ENCODE measurements around the gene TTYH2. TPM values are rescaled to one million over a fixed set of nuclear protein-coding genes. Genes with fewer than 3 reads are reported as not detected.

The TTYH2 gene
- total RNA-seq, 1 experiment from 2014 or later, result 1.5 TPM

GRCh38 chr17:74218436-74218835 is 5.1 kb downstream of the TTYH2 start:
- Histone ChIP-seq H3K4me2 (no peak overlapping the region), H3K4me3 (no peak overlapping the region), H4K20me1 (ENCODE audit: insufficient read depth) (no peaks in the 10 kb centered on the region), H3K9me3 (ENCODE audit: insufficient read depth, low read depth) (no peaks in the 10 kb centered on the region), H3K27me3 (ENCODE audit: insufficient read depth, low read depth) (peaks cover 25% of the 10 kb centered on the region), H3F3A (ENCODE audit: insufficient read depth, low read depth) (no peaks in the 10 kb centered on the region), H2AFZ (no peak overlapping the region), H3K27ac (no peak overlapping the region), H3K36me3 (ENCODE audit: low read depth) (no peaks in the 10 kb centered on the region), H3K79me2 (ENCODE audit: low read depth) (no peaks in the 10 kb centered on the region), H3K4me1 (replicated peaks; ENCODE audit: insufficient read depth) (no peaks in the 10 kb centered on the region), H3K9me2 (ENCODE audit: insufficient read depth) (no peaks in the 10 kb centered on the region)
- ChIA-PET CTCF (interaction anchor here (0.6 kb wide), 1 partner anchor 14 kb away, joined by 4 read pairs; no protein-coding TSS in a partner anchor), POLR2A (ENCODE audit: unreplicated experiment) (no interaction called here)
- TF ChIP-seq CTCF (conservative IDR thresholded peaks at IDR 0.05), result no peak
- no TSS peak for BruUV-seq (replicated peaks)
- DNase-seq, result no peak
- intact Hi-C loops (cut with micrococcal nuclease; ENCODE audit: unreplicated experiment), result loop anchor here (10.0 kb wide), 1 partner anchor 236 kb away; no protein-coding TSS in a partner anchor

DNA sequence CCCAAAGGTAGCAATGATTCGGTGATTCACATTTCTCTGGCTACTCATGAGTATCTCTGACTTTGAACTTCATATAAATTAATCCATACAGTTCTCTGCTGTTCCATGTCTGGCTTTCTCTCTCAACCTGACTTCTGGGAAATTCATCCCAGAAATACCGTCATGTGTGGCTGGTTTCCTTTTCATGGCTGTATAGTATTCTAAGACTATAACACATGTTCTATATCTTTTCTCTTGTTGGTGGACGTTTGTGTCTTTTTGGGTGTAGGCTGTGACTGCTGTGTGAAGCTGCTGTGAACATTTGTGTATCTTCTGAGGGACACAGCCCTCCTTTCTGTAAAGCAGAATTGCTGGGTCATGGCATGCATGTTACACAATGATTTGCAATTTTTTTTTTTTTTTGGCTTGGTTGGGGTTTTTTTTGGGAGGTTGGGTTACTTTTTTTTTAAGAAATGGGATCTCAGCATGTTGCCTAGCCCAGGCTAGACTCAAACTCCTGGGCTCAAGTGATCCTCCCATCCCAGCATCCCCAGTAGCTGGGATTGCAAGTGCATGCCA is 6.3 kb downstream of the TTYH2 start:
- Histone ChIP-seq H3K79me2 (ENCODE audit: low read depth) (no peaks in the 10 kb centered on the region), H3K9me2 (ENCODE audit: insufficient read depth) (no peaks in the 10 kb centered on the region), H3F3A (ENCODE audit: insufficient read depth, low read depth) (no peaks in the 10 kb centered on the region), H2AFZ (no peak overlapping the region), H3K4me3 (no peak overlapping the region), H3K9me3 (ENCODE audit: insufficient read depth, low read depth) (no peaks in the 10 kb centered on the region), H3K36me3 (ENCODE audit: low read depth) (no peaks in the 10 kb centered on the region), H3K27me3 (ENCODE audit: insufficient read depth, low read depth) (peaks cover 33% of the 10 kb centered on the region), H3K4me2 (no peak overlapping the region), H3K4me1 (replicated peaks; ENCODE audit: insufficient read depth) (no peaks in the 10 kb centered on the region), H3K27ac (no peak overlapping the region), H4K20me1 (ENCODE audit: insufficient read depth) (no peaks in the 10 kb centered on the region)
- no TSS peak for BruUV-seq (replicated peaks)
- TF ChIP-seq EZH2 (IDR thresholded peaks at IDR 0.05; ENCODE audit: low read depth) (no peak), CTCF (conservative IDR thresholded peaks at IDR 0.05) (no peak)
- intact Hi-C loops (cut with micrococcal nuclease; ENCODE audit: unreplicated experiment), result loop anchor here (10.0 kb wide), 1 partner anchor 235 kb away; no protein-coding TSS in a partner anchor
- CTCF ChIA-PET, result no interaction called here
- DNase-seq, result no peak
- POLR2A ChIA-PET (ENCODE audit: unreplicated experiment), result no interaction called here

DNA sequence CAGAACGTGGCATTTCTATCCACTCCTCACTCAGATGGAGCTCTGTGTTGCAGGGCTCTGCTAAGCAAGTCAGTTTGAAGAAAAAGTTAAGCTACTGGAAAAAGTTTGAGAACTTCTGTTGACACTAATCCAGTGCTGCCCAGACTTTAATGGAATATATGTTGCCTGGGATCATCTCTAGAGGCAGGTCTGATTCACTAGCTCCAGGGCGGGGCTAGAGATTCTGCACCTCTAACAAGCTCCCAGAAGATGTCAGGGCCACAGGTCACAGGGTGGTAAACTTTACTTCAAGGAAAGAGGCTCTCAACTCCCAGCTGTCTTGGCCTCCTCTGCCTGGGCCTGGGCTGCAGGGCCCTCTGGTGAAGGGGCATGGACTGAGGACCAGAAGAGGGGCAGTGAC is 6.8 kb downstream of the TTYH2 start:
- TF ChIP-seq EZH2 (IDR thresholded peaks at IDR 0.05; ENCODE audit: low read depth) (no peak), CTCF (conservative IDR thresholded peaks at IDR 0.05) (no peak)

More for the DNA sequence above, 6.8 kb downstream of the TTYH2 start:
- H3K4me3 ChIP-seq, result no peak overlapping the region
- no peaks in the 10 kb centered on the region for H3F3A ChIP-seq (ENCODE audit: insufficient read depth, low read depth)
- H3K36me3 ChIP-seq (ENCODE audit: low read depth), result no peaks in the 10 kb centered on the region
- intact Hi-C loops (cut with micrococcal nuclease; ENCODE audit: unreplicated experiment), result no loop called here
- no peaks in the 10 kb centered on the region for H3K9me2 ChIP-seq (ENCODE audit: insufficient read depth)
- no peaks in the 10 kb centered on the region for H3K9me3 ChIP-seq (ENCODE audit: insufficient read depth, low read depth)
- H4K20me1 ChIP-seq (ENCODE audit: insufficient read depth), result no peaks in the 10 kb centered on the region
- DNase-seq, result no peak
- BruUV-seq (replicated peaks), result no TSS peak
- ChIA-PET CTCF (interaction anchor here (0.6 kb wide), 1 partner anchor 1017 kb away, joined by 3 read pairs; no protein-coding TSS in a partner anchor), POLR2A (ENCODE audit: unreplicated experiment) (no interaction called here)
- no peaks in the 10 kb centered on the region for H3K4me1 ChIP-seq (replicated peaks; ENCODE audit: insufficient read depth)
- H3K4me2 ChIP-seq, result no peak overlapping the region
- no peak overlapping the region for H2AFZ ChIP-seq
- H3K27ac ChIP-seq, result no peak overlapping the region
- peaks cover 31% of the 10 kb centered on the region for H3K27me3 ChIP-seq (ENCODE audit: insufficient read depth, low read depth)
- no peaks in the 10 kb centered on the region for H3K79me2 ChIP-seq (ENCODE audit: low read depth)
